Measurements from ENCODE around the gene PRLH. TPM values are rescaled to one million over a fixed set of nuclear protein-coding genes. Genes with fewer than 3 reads are reported as not detected.

Gene PRLH
- total RNA-seq, 1 donor, result not detected

DNA sequence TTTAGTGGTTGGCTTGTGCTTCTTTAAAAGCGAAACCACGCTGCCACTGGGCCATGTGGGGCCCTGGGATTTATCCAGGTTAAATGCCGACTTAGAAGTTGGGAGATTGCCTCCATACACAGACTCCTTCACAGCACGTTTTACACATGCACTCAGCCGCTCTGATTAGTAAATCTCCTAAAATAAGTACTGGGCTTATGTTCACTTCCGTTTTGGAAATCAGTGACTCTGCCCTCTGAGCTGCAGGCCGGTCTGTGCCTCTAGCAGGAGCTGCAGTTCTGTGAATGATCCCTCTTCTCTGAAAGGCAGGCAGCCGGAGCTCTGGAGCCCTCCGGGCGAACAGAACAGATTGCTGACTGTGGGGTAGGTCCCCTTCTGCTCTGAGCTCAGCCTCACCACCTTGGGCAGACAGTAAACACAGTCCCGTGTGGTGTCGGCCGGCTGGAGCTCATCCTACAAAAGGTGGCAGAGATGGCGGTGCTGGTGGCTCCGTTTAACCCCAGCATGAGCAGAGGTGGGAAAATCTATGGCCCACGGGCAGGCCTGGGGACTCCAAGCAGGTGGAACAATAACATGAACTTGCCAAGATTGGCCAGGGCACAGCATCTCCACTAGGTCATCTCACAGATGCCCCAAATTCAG is 34.0 kb downstream of the PRLH start:
- TF ChIP-seq CTCF (IDR thresholded peaks at IDR 0.05; ENCODE audit: insufficient read depth, low read depth, low read length), result peak; percentile 38
- DNase-seq (ENCODE audit: low read depth), result peak; percentile 89
- no peak overlapping the region for H3K4me3 ChIP-seq (ENCODE audit: low read depth, low read length)

GRCh38 chr2:237601453-237602116 is 35.2 kb downstream of the PRLH start:
- H3K4me3 ChIP-seq (ENCODE audit: low read depth, low read length), result no peak overlapping the region
- DNase-seq (ENCODE audit: low read depth), result no peak
- no peak for TF ChIP-seq CTCF (IDR thresholded peaks at IDR 0.05; ENCODE audit: insufficient read depth, low read depth, low read length)

- no peak for TF ChIP-seq CTCF (IDR thresholded peaks at IDR 0.05; ENCODE audit: insufficient read depth, low read depth, low read length)
Measured at GRCh38 chr2:237602409-237602808, 36.0 kb downstream of the PRLH start.

GRCh38 chr2:237603049-237603717 is 36.8 kb downstream of the PRLH start:
- H3K4me3 ChIP-seq (ENCODE audit: low read depth, low read length), result no peak overlapping the region
- no peak for DNase-seq (ENCODE audit: low read depth)
- no peak for TF ChIP-seq CTCF (IDR thresholded peaks at IDR 0.05; ENCODE audit: insufficient read depth, low read depth, low read length)

More at GRCh38 chr2:237602409-237602808, 36.0 kb downstream of the PRLH start:
- no peak overlapping the region for H3K4me3 ChIP-seq (ENCODE audit: low read depth, low read length)
- no peak for DNase-seq (ENCODE audit: low read depth)

- no peak overlapping the region for H3K4me3 ChIP-seq (ENCODE audit: low read depth, low read length)
- no peak for TF ChIP-seq CTCF (IDR thresholded peaks at IDR 0.05; ENCODE audit: insufficient read depth, low read depth, low read length)
- DNase-seq (ENCODE audit: low read depth), result peak; percentile 44
Measured at GRCh38 chr2:237603718-237604362, 37.5 kb downstream of the PRLH start.

- no peak for TF ChIP-seq CTCF (IDR thresholded peaks at IDR 0.05; ENCODE audit: insufficient read depth, low read depth, low read length)
- no peak overlapping the region for H3K4me3 ChIP-seq (ENCODE audit: low read depth, low read length)
- no peak for DNase-seq (ENCODE audit: low read depth)
Measured at GRCh38 chr2:237604391-237604790, 38.0 kb downstream of the PRLH start.
